Adipose tissue (tissue), 3 donors: ENCODE data around the gene CXXC5. TPM values are rescaled to one million over a fixed set of nuclear protein-coding genes. Genes with fewer than 3 reads are reported as not detected.
"Not testable (repeated sequence)": the region's sequence is repeated elsewhere in the genome, so short reads cannot be mapped to it uniquely, and the experiment has no call there.

Experiments
- H3K27ac ChIP-seq: one replicate; pipeline ENCODE4 v1.5.1; 2013; ENCODE audit warnings: low read depth, low read length
- WGBS, 3 donors: extraction: QIAGEN DNeasy Blood & Tissue Kit; methylation state at CpG; one replicate each; pipeline ENCODE4 v1.1.7; 2013; 5-methylcytosine and 5-hydroxymethylcytosine counted together
- polyA plus RNA-seq, 3 donors: library from polyadenylated mRNA; stranded (reverse); fragments of 200-250 nt; gene quantifications; one replicate each; pipeline ENCODE4 v1.2.3, GENCODE V29; 2013
- donor health status: healthy with polysubstance abuse.
- donor health status: Bipolar disorder and iron deficiency.
- donor health status: healthy.

Gene CXXC5
- polyA plus RNA-seq, 3 donors, result 14.2 to 52.3 (median 39.0) TPM

DNA sequence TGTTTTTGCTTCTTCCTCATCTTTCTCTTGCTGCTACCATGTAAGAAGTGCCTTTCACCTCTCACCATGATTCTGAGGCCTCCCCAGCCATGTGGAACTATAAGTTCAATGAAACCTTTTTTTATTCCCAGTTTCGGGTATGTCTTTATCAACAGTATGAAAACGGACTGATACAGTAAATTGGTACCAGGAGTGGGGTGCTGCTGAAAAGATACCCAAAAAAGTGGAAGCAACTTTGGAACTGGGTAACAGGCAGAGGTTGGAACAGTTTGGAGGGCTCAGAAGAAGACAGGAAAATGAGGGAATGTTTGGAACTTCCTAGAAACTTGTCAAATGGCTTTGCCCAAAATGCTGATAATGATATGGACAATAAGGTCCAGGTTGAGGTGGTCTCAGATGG lies 70.3 kb downstream of the CXXC5 start:
- WGBS, 3 donors, result 91 to 94% (median 93%) methylated on average over 2 of the region's 2 CpGs

DNA sequence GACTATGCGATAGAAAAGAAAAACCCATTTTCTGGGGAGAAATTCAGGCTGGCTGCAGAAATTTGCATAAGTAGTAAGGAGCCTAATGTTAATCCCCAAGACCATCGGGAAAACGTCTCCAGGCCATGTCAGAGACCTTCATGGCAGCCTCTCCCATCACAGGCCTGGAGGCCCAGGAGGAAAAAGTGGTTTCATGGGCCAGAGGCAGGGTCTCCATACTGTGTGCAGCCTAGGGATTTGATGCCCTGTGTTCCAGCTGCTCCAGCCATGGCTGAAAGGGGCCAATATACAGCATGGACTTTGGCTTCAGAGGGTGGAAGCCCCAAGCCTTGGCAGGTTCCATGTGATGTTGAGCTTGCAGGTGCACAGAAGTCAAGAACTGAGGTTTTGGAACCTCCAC lies 71.8 kb downstream of the CXXC5 start:
- 93 to 98% (median 98%) methylated on average over 3 of the region's 3 CpGs for WGBS, 3 donors

More for the DNA sequence above, 70.3 kb downstream of the CXXC5 start:
- H3K27ac ChIP-seq, result not testable (repeated sequence)

GRCh38 chr5:139723986-139724587 lies 75.9 kb downstream of the CXXC5 start:
- H3K27ac ChIP-seq, result no peak overlapping the region
- 93 to 96% (median 96%) methylated on average over 4 of the region's 4 CpGs for WGBS, 3 donors

More for the DNA sequence above, 71.8 kb downstream of the CXXC5 start:
- H3K27ac ChIP-seq, result not testable (repeated sequence)

DNA sequence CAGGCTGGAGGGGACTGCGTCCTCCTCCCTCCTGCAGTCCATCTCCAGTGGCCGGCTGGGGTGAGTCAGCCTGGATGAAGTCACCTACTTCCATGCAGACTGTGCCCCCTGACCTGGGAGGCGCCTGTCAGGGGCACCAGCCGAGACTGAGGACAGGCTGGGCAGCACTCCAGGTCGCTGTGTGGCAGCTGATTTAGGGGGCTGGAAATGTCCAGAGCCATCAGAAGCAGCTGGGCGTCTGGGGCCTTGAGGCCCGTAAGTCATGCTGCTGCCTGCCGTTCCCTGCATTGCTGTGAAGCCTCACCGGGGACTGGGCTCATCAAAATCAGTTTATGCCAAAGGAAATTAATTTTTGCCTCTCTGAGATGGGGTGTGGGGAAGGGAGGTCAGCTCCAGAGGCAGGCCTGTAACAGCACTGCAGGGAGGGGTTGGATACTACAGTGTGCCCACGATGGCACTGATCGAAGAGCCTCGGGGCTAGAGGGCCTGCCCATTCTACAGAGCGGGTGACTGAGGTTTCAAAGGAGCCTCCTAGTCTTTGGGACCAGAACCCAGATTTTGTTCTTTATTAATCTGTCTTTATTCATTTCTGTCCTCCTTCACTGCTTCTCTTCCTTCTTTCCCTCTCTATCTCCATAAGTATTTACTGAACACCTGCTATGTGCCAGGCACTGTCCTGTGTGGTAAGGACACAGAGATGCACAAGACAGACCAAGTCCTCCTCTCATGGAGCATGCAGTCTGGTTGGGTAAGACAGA lies 77.1 kb downstream of the CXXC5 start:
- no peak overlapping the region for H3K27ac ChIP-seq
- 69 to 79% (median 73%) methylated on average over 13 of the region's 13 CpGs for WGBS, 3 donors

GRCh38 chr5:139726248-139726647 lies 78.1 kb downstream of the CXXC5 start:
- H3K27ac ChIP-seq, result no peak overlapping the region
- WGBS, 3 donors, result 95 to 99% (median 97%) methylated on average over 3 of the region's 3 CpGs

- H3K27ac ChIP-seq, result not testable (repeated sequence)
- 91 to 98% (median 94%) methylated on average over 7 to 9 of the region's 9 CpGs for WGBS, 3 donors
Measured at GRCh38 chr5:139727615-139728014, 79.5 kb downstream of the CXXC5 start.

- 78 to 91% (median 88%) methylated on average over 3 of the region's 3 CpGs for WGBS, 3 donors
- H3K27ac ChIP-seq, result no peak overlapping the region
Measured at GRCh38 chr5:139731281-139731680, 83.1 kb downstream of the CXXC5 start.

DNA sequence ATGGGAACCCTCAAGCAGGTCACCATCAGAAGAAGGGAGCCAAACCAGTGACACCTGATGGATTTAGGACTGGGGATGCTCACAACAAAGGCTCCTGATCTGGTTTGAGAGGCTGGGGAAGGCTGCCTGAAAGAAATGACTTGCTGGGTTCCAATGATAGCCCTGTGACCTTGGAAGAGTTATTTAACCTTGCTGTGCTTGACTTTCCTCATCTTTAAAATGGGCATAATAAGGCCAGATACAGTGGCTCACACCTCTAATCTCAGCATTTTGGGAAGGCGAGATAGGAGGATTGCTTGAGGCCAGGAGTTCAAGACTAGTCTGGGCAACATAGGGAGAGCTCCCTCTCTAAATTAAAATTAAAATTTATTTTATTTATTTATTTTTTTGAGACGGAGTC lies 83.9 kb downstream of the CXXC5 start:
- 91 to 95% (median 95%) methylated on average over 2 of the region's 2 CpGs for WGBS, 3 donors
- H3K27ac ChIP-seq, result no peak overlapping the region

- WGBS, 3 donors, result 94 to 95% (median 94%) methylated on average over 12 of the region's 12 CpGs
- no peak overlapping the region for H3K27ac ChIP-seq
Measured at GRCh38 chr5:139733010-139733688, 85.0 kb downstream of the CXXC5 start.

Other genes starting within 250 kb of the CXXC5 start
- gene SPATA24, start 244.3 kb upstream of the CXXC5 start, polyA plus RNA-seq, result 1 to 10 TPM; 4.1 to 8.5 (median 4.4) TPM
- gene DNAJC18, start 208.8 kb upstream of the CXXC5 start, polyA plus RNA-seq, result 1 to 10 TPM; 1.0 to 5.6 (median 4.0) TPM
- 10 to 100 TPM in 2 of 3 donors, 1 to 10 TPM in 1; 8.5 to 80.6 (median 38.8) TPM for gene ECSCR, start 185.6 kb upstream of the CXXC5 start, polyA plus RNA-seq
- gene SMIM33, start 177.3 kb upstream of the CXXC5 start, polyA plus RNA-seq, result under 1 TPM in 1 of 3 donors, not detected in 2; 0.04 TPM
- 10 to 100 TPM in 2 of 3 donors, 1 to 10 TPM in 1; 8.0 to 52.5 (median 28.3) TPM for gene STING1, start 165.6 kb upstream of the CXXC5 start, polyA plus RNA-seq
- 10 to 100 TPM; 49.3 to 71.6 (median 68.6) TPM for gene UBE2D2, start 87.0 kb upstream of the CXXC5 start, polyA plus RNA-seq
- gene PSD2, start 147.5 kb downstream of the CXXC5 start, polyA plus RNA-seq, result under 1 TPM; 0.09 to 0.39 (median 0.11) TPM